Stimulated activated naive CD8-positive, alpha-beta T cell treated with anti-CD3 and anti-CD28 coated beads, Interleukin-15, Interleukin-2, amounts not matched to agents 100 ng/mL and 50 ng/mL, for 24 hours (primary cell): ENCODE measurements around the gene SLC9A5.

Experiments used
- H3K27ac Mint-ChIP-seq: one replicate; pipeline ENCODE4 v1.8.0; 2021; ENCODE audit warnings: mild to moderate bottlenecking, mixed read lengths
- H3K27me3 Mint-ChIP-seq: one replicate; pipeline ENCODE4 v1.8.0; 2021; ENCODE audit warnings: mixed read lengths
- H3K36me3 Mint-ChIP-seq: one replicate; pipeline ENCODE4 v1.8.0; 2021; ENCODE audit warnings: low read depth, mixed read lengths
- H3K4me1 Mint-ChIP-seq: one replicate; pipeline ENCODE4 v1.8.0; 2021; ENCODE audit warnings: low read depth, mixed read lengths
- H3K4me3 Mint-ChIP-seq: one replicate; pipeline ENCODE4 v1.8.0; 2021; ENCODE audit warnings: mild to moderate bottlenecking, mixed read lengths
- H3K9me3 Mint-ChIP-seq: one replicate; pipeline ENCODE4 v1.8.0; 2021; ENCODE audit warnings: mixed read lengths

Gene SLC9A5

DNA sequence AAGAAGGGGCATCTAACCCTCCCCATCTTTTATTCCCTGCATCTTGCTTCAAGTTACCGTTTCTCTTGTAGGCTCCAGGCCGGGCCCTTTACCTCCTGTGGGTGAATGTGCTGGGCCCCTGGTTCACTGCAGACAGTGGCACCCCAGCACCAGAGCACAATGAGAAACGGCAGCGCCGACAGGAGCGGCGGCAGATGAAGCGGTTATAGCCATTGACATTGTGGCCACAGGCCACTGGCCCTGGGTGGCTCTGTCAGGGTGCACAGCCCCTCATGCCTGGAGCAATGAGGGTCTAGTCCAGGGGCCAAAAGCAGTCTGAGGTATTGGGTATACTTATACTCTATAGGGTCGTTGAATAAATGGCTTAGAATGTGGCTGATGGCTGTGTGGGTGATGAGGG, 19.9 kb upstream of the SLC9A5 start:
- no peaks in the 10 kb centered on the region for H3K9me3 Mint-ChIP-seq
- peaks cover 38% of the 10 kb centered on the region for H3K36me3 Mint-ChIP-seq
- peak overlapping the region; percentile 97 for H3K4me3 Mint-ChIP-seq
- H3K4me1 Mint-ChIP-seq = peaks cover 48% of the 10 kb centered on the region
- no peak overlapping the region for H3K27ac Mint-ChIP-seq
- no peaks in the 10 kb centered on the region for H3K27me3 Mint-ChIP-seq

DNA sequence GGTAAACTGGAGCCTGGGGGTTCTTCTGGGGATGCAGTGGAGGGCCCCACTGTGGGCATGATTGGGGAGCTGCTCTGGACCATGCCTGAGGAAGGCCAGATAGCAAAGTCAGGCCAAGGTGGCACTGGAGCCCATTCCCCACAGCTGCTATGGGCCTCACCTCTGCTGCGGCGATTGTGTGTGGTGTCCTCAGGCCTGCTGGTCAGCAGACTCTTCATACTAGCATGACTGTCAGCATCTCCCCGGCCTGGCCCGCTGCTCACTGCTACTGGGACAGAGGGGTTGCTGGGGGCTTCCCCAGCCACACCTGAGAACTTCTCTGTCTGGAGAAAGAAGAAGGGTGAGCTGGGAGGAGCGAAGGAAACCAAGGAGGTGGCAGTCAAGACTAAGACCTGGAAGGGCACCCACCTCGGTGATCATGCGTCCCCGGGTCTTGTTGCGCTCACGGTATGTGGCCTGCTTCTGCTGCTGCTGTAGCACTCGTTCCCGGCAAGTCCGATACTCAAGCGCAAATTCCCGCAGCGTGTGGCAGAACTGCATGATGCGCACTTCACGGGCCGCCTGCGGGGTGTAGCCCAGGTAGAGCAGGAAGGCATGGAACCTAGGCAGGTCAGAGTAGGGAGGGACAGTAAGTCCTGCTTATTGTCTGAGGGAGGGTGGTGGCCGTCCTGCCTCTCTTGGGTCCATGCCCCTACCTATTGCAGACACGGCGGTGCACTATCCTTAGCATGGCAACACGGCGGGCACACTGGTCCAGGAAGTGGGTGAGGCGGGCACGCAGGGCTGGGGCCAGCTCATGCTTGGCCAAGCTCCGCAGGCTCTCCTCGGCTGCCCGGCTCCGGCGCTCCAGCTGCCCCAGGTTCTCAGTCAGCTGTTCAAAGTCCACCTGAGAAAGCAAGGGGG, 18.6 kb upstream of the SLC9A5 start:
- peaks cover 36% of the 10 kb centered on the region for H3K4me1 Mint-ChIP-seq
- no peak overlapping the region for H3K4me3 Mint-ChIP-seq
- no peaks in the 10 kb centered on the region for H3K27me3 Mint-ChIP-seq
- no peak overlapping the region for H3K27ac Mint-ChIP-seq
- peaks cover 42% of the 10 kb centered on the region for H3K36me3 Mint-ChIP-seq
- no peaks in the 10 kb centered on the region for H3K9me3 Mint-ChIP-seq

DNA sequence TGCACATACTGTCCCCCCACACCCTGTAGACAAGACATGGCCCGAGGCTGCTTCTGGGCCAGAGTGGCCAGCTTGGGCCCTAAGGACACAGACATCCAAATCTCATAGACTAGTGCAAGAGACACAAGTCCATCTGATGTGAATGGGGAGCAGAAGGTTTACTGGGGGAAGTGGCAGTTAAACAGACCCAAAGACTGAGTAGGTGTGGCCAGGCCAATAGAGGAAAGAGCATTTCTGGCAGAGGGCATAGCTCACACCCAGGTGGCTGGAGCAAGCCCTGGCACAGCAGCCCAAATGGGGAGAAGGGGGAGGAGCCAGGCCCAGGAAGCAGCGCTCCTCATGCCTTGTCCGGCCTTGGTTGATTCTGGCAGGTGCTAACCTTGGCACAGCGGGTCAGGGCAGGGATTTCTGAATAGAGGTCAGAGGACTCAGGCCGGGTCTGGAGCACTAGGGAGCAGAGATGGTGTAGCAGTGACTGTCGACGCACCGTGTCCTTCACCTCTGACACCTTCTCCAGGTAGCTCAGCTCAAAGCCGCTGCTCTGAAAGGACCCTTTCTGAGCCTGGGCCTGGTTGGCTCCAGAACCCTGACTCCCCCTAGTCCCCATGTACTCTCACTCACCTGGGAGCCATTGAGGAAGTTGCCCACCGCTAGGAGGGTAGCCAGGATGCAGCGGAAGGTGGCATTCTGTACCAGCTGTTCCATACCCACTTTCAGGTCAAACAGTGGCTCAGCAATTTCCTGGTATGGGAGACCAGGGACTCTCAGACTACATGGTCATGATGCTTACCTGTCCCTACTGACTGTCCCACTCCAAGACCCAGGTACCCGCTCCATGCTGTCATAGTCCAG, 17.7 kb upstream of the SLC9A5 start:
- Mint-ChIP-seq H3K9me3 (no peaks in the 10 kb centered on the region), H3K4me3 (no peak overlapping the region), H3K36me3 (peaks cover 44% of the 10 kb centered on the region), H3K27me3 (no peaks in the 10 kb centered on the region), H3K27ac (no peak overlapping the region), H3K4me1 (peaks cover 28% of the 10 kb centered on the region)

DNA sequence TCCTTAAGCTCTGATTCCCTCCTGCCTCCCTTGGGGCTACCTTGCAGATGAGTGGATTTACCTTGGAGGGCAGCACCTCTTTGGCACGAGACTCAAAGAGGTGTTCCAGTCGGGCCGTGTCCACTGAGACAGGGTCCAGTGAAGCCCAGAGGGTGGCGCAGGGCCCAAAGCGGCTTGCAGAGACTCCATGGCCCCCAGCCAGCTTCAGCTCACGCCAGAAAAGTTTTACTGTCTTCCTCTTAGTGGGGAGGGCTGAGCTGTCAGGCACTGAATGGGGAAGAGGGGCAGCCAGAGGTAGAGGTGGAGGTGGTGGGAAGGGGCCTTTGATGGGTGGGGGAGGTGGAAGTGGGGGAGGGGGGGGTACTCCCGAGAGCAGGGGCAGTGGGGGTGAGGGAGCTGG, 15.2 kb upstream of the SLC9A5 start:
- Mint-ChIP-seq H3K36me3 (peaks cover 58% of the 10 kb centered on the region), H3K4me3 (no peak overlapping the region)

DNA sequence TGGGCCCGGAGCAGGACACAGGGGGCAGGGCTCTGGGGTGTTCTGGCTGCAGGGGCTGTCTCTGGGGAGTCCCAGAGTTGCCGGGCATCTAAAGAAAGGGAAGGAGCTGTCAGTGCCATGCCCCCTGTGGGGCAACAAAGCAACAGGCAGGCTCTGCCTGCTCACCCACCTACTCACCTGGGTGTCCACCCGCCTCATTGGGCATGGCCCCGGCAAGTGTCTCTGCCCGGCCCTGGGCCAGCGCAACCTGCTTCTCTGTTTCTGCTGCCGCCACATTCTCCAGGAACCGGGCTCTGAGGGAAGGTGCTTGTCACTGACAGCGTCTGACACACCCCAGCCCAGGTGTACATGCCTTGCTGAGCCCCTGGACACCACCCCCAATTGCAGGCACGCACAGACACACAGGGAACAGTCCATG, 14.6 kb upstream of the SLC9A5 start:
- H3K9me3 Mint-ChIP-seq = no peaks in the 10 kb centered on the region
- no peak overlapping the region for H3K27ac Mint-ChIP-seq
- peaks cover 7% of the 10 kb centered on the region for H3K4me1 Mint-ChIP-seq
- no peaks in the 10 kb centered on the region for H3K27me3 Mint-ChIP-seq
- no peak overlapping the region for H3K4me3 Mint-ChIP-seq
- peaks cover 57% of the 10 kb centered on the region for H3K36me3 Mint-ChIP-seq

More for the DNA sequence above, 15.2 kb upstream of the SLC9A5 start:
- H3K4me1 Mint-ChIP-seq = peaks cover 13% of the 10 kb centered on the region
- no peak overlapping the region for H3K27ac Mint-ChIP-seq
- no peaks in the 10 kb centered on the region for H3K9me3 Mint-ChIP-seq
- no peaks in the 10 kb centered on the region for H3K27me3 Mint-ChIP-seq

DNA sequence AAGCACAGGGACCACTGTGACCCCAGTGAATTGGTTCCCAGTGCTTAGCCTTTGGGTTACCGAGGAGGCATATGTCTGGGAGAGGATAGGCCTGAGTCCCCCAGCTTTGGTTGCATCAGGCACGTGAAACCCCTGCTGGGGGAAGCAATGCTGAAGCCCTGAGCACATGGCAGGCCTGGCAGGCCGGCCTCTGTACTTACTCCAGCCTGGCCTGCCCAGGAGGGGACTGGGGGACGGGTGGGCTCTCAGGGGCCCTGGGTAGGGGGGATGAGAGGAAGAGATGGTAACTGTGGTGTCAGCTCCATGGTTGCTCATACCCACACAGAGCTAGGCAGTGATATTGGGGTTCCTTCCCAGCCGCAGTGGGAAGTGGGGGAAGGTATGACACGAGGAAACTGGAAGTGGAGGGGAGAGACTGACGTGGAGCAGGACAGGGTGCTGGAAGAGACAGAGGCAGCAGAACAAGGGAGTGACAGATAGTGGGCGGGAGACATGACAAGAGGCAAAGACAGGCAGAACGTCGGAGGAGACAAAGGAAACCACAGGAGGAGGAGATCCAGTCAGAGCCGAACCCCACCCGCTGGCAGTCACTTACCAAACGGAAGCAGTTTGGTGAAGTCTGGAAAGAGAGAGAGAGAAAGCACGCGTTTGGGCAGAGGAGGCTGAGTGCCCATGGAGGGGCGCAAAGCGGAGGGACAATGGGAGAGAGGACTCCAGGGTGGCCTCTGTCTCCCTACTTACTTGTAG, 12.8 kb upstream of the SLC9A5 start:
- Mint-ChIP-seq H3K36me3 (peaks cover 42% of the 10 kb centered on the region), H3K4me1 (peaks cover 6% of the 10 kb centered on the region), H3K27me3 (no peaks in the 10 kb centered on the region), H3K9me3 (no peaks in the 10 kb centered on the region), H3K4me3 (peak overlapping the region; percentile 26), H3K27ac (peak overlapping the region; percentile 71)

DNA sequence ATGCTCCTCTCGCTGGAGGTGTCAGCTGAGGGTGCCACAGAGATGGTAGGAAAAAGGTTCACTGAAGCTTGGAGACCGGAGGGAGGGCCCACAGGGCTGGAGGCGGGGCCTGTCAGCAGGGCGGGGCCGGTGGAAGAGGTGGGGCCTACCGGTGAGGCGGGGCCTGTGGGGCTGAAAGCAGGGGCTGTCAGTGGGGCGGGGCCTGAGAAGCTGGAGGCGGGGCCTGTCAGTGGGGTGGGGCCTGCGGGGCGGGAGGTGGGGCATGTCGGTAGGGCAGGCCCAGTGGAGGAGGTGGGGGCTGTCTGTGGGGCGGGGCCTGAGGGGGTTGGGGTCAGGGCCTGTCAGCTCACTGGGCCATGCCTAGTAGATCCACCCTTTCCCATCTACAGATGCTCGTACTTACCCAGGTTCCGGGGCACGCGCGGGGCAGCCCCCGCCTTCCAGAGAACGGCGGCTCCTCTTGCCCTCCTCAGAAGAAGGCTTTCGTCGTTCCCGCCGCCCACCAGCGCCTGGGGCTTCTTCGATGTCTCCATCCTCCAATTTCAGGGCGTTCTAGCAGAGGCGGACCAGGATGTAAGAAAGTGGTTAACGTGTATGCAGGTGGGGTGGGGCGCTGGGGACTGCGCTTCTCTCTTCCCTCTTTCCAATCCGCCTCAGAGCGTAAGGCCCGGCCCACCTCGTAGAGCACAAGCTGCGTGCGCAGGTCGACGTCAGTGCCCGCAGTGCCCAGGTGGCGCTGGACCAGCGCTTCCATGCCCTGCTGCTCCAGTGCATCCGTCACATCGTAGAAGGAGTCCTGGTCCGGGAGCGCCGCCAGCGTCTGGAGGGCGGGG, 12.0 kb upstream of the SLC9A5 start:
- H3K4me3 Mint-ChIP-seq = peak overlapping the region; percentile 26
- H3K36me3 Mint-ChIP-seq = peaks cover 41% of the 10 kb centered on the region
- H3K9me3 Mint-ChIP-seq = no peaks in the 10 kb centered on the region
- H3K27ac Mint-ChIP-seq = peak overlapping the region; percentile 71
- no peaks in the 10 kb centered on the region for H3K27me3 Mint-ChIP-seq
- H3K4me1 Mint-ChIP-seq = peaks cover 13% of the 10 kb centered on the region

DNA sequence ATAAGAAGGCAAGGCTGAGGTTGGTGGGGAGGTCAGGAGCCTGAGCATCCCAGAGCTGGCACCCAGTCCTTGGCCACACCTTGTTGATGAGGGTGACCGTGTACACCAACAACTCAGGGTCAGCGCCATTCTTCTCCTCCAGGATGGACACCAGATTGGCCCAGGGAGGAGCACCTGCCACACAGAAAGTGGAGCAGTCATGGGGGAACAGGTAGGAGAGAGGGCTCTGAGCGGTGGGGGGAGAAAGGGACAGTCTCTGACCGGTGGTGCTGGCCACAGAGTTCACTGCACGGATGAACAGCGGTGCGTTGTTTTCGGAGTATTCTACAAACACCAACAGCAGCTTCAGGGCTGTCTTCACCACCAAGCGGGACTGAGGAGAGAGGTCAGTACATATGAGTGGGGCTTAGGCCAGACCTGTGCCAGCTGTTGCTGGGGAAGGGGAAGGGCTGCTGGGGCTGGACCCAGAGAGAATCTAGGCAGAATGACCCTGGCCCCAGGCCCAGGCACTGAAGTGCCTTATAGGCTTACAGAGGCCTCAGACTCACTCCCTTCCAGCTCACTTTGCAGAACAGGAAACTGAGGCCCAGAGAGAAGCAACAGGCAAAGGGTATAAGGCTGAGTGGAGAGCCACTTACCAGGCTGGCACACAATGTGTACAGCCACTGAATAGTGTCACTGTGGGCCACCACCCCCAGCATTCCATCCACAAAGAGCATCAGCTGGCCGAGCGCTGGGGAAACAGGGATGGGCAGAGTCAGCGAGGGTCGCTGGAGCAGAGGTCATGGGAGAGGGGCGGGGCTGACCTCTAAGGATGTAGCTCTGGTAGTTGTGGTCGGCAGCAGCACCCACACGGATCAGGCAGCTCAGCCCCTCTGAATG, 11.1 kb upstream of the SLC9A5 start:
- Mint-ChIP-seq H3K4me1 (peaks cover 18% of the 10 kb centered on the region), H3K27ac (no peak overlapping the region), H3K27me3 (no peaks in the 10 kb centered on the region), H3K9me3 (no peaks in the 10 kb centered on the region), H3K36me3 (peaks cover 45% of the 10 kb centered on the region), H3K4me3 (no peak overlapping the region)

DNA sequence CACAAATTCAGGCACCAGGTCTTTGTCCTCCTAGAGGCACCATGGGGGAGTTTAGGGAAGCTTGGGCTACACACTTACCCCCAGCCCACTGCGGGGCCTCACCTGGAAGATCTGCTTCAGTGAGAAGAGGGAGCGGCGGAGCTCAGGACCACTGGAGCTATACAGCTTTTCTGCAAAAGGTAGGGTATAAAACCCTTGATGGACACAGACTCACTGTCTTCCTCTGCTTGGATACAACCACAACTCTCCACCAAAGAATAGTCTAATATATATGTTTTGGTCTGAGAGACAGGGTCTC, 10.6 kb upstream of the SLC9A5 start:
- Mint-ChIP-seq H3K27ac (no peak overlapping the region), H3K36me3 (peaks cover 44% of the 10 kb centered on the region), H3K27me3 (no peaks in the 10 kb centered on the region), H3K4me3 (no peak overlapping the region), H3K9me3 (no peaks in the 10 kb centered on the region), H3K4me1 (peaks cover 22% of the 10 kb centered on the region)

DNA sequence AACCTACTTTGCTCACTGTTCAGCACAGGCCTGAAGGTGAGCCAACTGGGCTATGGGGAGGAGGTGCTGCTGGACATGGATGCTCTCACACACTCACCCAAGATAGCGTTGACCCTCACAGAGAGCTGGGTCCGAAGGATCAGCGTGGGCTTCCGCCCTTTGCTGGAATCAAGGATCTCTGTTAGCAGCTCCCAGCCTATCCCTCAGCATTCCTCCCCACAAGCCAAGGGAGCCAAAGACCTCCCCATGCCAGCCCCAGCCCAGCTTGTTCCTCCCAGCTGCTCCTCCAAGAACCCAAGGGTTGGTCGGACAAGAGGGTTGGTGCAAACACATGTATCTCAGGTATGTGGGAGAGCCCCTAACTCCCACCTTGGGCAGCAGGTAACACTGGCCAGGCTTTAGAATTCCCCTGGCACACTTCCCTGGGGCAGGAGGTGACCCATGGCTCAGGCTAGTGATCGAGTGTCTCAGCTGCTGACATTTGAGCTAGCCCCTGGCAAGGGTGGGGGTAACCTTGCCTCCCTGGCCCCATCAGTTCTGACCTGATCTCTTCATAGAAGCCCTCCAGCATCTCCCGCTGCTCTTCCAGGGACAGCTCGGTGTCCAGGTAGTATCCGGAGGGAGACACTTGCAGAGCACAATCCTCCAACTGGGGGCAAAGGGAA, 9.8 kb upstream of the SLC9A5 start:
- Mint-ChIP-seq H3K36me3 (peaks cover 39% of the 10 kb centered on the region), H3K4me1 (peaks cover 29% of the 10 kb centered on the region), H3K4me3 (no peak overlapping the region), H3K27ac (no peak overlapping the region), H3K27me3 (no peaks in the 10 kb centered on the region), H3K9me3 (no peaks in the 10 kb centered on the region)

DNA sequence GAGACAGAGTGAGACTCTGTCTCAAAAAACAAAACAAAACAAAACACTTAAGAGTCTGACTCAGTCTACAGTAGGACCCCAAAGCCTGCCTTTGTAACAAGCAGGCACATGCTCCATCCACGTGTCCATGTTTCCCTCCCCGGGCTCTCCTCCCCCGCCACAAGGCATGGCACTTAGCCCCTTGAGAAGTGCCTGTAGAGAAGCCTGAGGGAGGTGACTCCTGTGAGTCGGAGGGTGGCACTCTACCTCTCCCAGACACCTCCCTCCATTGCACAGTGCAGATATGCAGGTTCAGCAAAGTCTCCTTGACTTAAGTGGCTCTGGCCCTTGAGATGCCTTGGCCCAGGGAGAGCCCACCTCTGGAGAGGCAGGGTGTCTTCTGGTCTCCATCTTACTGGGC, 8.3 kb upstream of the SLC9A5 start:
- H3K9me3 Mint-ChIP-seq = no peaks in the 10 kb centered on the region
- H3K27ac Mint-ChIP-seq = no peak overlapping the region
- H3K27me3 Mint-ChIP-seq = no peaks in the 10 kb centered on the region
- H3K4me1 Mint-ChIP-seq = peaks cover 45% of the 10 kb centered on the region
- no peak overlapping the region for H3K4me3 Mint-ChIP-seq
- peaks cover 41% of the 10 kb centered on the region for H3K36me3 Mint-ChIP-seq

DNA sequence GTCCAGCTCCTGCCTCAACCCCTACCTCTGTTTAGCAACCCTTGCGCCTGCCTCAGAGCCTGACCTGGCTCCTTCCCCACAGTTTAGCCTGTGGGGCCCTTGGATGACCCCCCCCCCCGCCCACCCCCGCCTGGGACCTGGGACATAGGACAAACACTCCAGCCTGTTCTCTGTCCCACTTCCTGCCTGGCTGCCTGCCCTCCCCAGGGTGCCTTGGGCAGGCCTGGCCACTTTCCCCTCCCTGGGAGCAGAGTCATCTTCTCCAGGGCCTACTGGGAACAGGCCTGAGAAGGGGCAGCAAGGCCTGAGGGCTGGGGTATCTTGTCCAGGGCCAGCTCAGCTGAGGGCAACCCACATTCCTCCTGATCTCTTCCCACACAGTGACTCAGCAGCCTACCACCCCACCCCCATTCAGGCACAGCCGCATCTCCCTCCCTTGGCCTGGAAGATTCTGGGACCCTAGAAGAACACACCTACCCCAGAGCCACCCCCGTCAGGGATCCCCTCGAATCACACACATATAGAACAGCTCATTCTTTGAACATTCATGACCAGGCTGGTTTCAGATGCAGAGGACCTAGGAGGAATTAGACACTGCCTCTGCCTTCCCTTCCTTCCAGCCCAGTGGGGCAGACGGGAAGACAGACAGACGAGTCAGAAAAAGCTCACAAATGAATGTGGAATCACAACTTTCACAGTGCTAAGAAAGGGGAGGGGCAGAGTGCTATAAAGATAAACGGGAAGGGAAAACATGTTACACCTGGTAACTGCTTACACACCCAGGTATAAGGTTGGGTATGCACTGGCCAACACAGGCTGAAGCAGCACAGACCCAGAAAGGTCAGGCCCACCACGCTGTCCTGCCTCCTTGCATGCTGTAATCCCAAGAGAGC, 7.5 kb upstream of the SLC9A5 start:
- H3K27me3 Mint-ChIP-seq = no peaks in the 10 kb centered on the region
- H3K4me1 Mint-ChIP-seq = peaks cover 44% of the 10 kb centered on the region
- H3K27ac Mint-ChIP-seq = peak overlapping the region; percentile 34
- H3K4me3 Mint-ChIP-seq = no peak overlapping the region
- H3K36me3 Mint-ChIP-seq = peaks cover 36% of the 10 kb centered on the region
- H3K9me3 Mint-ChIP-seq = no peaks in the 10 kb centered on the region
